HFF-Myc (cell line): ENCODE results near the gene CUX1.
"Not testable (repeated sequence)": the region's sequence is repeated elsewhere in the genome, so short reads cannot be mapped to it uniquely, and the experiment has no call there.

Experiments
- DNase-seq: peaks from one replicate; pipeline ENCODE4 v3.0.0-alpha.2; 2011; ENCODE audit warnings: low read depth; ENCODE audit errors: extremely low read depth
- H3K4me3 ChIP-seq: replicated peaks from 2 replicates; pipeline ENCODE4 v1.5.1; 2011; ENCODE audit warnings: low read depth, mild to moderate bottlenecking, control low read depth, low read length
- TF ChIP-seq, protein P1 (sequence below): IDR thresholded peaks from 2 replicates; pipeline ENCODE4 v1.5.1; 2012; ENCODE audit warnings: mild to moderate bottlenecking, low read depth, low read length, control low read depth; ENCODE audit errors: missing control alignments

The CUX1 gene

GRCh38 chr7:101987494-101987893 is 170.1 kb downstream of the CUX1 start:
- TF ChIP-seq, protein P1, sequence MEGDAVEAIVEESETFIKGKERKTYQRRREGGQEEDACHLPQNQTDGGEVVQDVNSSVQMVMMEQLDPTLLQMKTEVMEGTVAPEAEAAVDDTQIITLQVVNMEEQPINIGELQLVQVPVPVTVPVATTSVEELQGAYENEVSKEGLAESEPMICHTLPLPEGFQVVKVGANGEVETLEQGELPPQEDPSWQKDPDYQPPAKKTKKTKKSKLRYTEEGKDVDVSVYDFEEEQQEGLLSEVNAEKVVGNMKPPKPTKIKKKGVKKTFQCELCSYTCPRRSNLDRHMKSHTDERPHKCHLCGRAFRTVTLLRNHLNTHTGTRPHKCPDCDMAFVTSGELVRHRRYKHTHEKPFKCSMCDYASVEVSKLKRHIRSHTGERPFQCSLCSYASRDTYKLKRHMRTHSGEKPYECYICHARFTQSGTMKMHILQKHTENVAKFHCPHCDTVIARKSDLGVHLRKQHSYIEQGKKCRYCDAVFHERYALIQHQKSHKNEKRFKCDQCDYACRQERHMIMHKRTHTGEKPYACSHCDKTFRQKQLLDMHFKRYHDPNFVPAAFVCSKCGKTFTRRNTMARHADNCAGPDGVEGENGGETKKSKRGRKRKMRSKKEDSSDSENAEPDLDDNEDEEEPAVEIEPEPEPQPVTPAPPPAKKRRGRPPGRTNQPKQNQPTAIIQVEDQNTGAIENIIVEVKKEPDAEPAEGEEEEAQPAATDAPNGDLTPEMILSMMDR = no peak
- H3K4me3 ChIP-seq = no peak overlapping the region
- no peak for DNase-seq

DNA sequence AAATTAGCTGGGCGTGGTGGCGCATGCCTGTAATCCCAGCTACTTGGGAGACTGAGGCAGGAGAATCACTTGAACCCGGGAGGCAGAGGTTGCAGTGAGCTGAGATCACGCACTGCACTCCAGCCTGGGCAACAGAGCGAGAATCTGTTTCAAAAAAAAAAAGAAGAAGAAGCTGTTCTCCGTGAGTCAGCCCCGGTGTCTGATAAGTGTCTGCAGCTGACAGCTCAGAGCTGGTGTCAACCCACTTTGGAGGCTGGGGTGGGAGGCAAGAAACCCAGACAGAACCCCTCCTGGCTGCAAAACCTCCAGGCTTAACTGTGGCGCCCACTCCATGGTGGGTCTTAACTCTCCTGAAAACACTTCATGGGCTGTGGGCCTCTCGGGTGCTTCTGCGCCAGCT is 170.6 kb downstream of the CUX1 start:
- not testable (repeated sequence) for DNase-seq, H3K4me3 ChIP-seq

- TF ChIP-seq, protein P1 = no peak
- no peak overlapping the region for H3K4me3 ChIP-seq
These were observed 171.1 kb downstream of the CUX1 start for GRCh38 chr7:101988513-101988912.

GRCh38 chr7:101989101-101989500 is 171.7 kb downstream of the CUX1 start:
- no peak for DNase-seq
- H3K4me3 ChIP-seq = no peak overlapping the region
- TF ChIP-seq, protein P1 = no peak

More at GRCh38 chr7:101988513-101988912, 171.1 kb downstream of the CUX1 start:
- no peak for DNase-seq

DNA sequence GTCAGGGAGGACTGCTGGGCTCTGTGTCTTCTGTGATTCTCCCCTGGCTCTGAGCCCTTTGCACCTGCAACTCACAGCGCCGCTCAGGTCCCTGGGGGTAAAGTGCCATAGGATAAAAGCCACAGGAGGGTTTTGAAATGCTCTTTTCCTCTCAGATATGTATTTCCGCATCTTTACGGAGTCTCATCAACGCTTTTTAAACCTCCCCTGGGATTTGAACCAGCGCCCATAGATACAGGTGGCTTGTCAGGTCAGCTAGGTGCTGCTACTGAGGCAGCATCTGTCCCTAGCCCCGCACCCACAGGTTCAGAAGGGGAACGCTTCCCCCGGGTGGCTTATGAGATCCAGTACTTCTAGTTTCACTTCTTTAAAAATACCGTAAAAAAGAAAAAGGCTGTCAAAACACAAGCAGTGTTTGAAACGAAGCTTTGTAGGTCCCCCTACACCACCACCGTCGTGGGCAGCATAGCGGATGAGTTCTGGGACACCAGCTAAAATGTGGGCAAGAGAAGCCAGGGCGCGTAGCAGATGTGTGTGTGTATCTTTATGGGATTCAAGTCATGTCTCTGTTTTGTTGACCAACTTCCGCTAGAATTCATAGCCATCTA is 173.5 kb downstream of the CUX1 start:
- TF ChIP-seq, protein P1 = no peak
- H3K4me3 ChIP-seq = no peak overlapping the region
- no peak for DNase-seq

DNA sequence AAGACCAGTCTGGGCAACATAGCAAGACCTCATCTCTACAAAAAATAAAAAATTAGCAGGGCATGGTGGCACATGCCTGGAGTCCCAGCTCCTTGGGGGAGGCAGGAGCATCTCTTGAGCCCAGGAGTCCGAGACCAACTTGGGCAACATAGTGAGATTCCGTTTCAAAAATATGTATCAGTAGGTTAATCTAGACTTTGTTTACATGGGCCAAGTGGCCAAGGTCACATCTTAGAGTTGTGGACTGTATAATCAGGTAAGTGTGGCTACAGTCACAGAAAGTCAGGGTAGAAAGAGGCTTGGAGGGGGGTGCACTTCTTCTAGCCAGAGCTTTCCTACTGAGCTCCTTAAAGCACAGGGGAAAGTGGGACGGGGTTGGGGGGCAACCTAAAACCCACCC is 174.4 kb downstream of the CUX1 start:
- TF ChIP-seq, protein P1 = no peak
- H3K4me3 ChIP-seq = no peak overlapping the region
- DNase-seq = no peak

GRCh38 chr7:101993311-101993710 is 175.9 kb downstream of the CUX1 start:
- H3K4me3 ChIP-seq = no peak overlapping the region
- DNase-seq = no peak
- TF ChIP-seq, protein P1 = no peak
